Measurements from ENCODE around the gene BCL2A1. TPM values are rescaled to one million over a fixed set of nuclear protein-coding genes. Genes with fewer than 3 reads are reported as not detected.

BCL2A1 gene
- total and polyA plus RNA-seq, 2 experiments from 2014 or later: 0.18 TPM; not detected in 1

- DNase-seq (ENCODE audit: low read depth in 1 of 2, low spot score in 1 of 2): no peak
- no peaks in the 10 kb centered on the region for H3K36me3 ChIP-seq
- no peak overlapping the region for H3K27ac ChIP-seq
- no peaks in the 10 kb centered on the region for H3K9me3 ChIP-seq (ENCODE audit: low read depth)
- no peaks in the 10 kb centered on the region for H3K4me1 ChIP-seq (ENCODE audit: low read depth)
- H3K27me3 ChIP-seq: no peaks in the 10 kb centered on the region
- H3K4me3 ChIP-seq: no peak overlapping the region
- TF ChIP-seq, protein P1, sequence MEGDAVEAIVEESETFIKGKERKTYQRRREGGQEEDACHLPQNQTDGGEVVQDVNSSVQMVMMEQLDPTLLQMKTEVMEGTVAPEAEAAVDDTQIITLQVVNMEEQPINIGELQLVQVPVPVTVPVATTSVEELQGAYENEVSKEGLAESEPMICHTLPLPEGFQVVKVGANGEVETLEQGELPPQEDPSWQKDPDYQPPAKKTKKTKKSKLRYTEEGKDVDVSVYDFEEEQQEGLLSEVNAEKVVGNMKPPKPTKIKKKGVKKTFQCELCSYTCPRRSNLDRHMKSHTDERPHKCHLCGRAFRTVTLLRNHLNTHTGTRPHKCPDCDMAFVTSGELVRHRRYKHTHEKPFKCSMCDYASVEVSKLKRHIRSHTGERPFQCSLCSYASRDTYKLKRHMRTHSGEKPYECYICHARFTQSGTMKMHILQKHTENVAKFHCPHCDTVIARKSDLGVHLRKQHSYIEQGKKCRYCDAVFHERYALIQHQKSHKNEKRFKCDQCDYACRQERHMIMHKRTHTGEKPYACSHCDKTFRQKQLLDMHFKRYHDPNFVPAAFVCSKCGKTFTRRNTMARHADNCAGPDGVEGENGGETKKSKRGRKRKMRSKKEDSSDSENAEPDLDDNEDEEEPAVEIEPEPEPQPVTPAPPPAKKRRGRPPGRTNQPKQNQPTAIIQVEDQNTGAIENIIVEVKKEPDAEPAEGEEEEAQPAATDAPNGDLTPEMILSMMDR (IDR thresholded peaks at IDR 0.05; ENCODE audit: low read depth, low read length): no peak
Observed at GRCh38 chr15:79952329-79952728, 18.7 kb downstream of the BCL2A1 start.

DNA sequence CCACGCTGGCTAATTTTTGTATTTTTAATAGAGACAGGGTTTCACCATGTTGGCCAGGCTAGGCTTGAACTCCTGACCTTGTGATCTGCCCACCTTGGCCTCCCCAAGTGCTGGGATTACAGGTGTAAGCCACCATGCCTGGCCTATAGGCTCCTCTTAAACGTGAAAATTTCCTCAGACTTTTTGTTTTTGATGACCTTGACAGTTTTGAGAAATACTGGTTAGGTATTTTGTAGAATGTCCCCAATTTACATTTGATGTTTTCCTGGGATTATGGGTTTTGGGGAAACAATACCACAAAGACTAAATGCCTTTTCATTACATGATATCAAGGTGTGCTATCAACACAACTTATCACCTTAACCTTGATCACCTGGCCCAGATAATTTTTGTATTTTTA is 20.7 kb downstream of the BCL2A1 start:
- H3K4me3 ChIP-seq: no peak overlapping the region
- no peaks in the 10 kb centered on the region for H3K27me3 ChIP-seq
- no peak overlapping the region for H3K27ac ChIP-seq
- no peak for DNase-seq (ENCODE audit: low read depth in 1 of 2, low spot score in 1 of 2)
- H3K4me1 ChIP-seq (ENCODE audit: low read depth): no peaks in the 10 kb centered on the region
- H3K36me3 ChIP-seq: no peaks in the 10 kb centered on the region
- no peaks in the 10 kb centered on the region for H3K9me3 ChIP-seq (ENCODE audit: low read depth)
- TF ChIP-seq, protein P1 (IDR thresholded peaks at IDR 0.05; ENCODE audit: low read depth, low read length): no peak

- TF ChIP-seq, protein P1 (IDR thresholded peaks at IDR 0.05; ENCODE audit: low read depth, low read length): no peak
- Histone ChIP-seq H3K36me3 (no peaks in the 10 kb centered on the region), H3K4me3 (no peak overlapping the region), H3K27me3 (no peaks in the 10 kb centered on the region), H3K27ac (no peak overlapping the region), H3K9me3 (ENCODE audit: low read depth) (no peaks in the 10 kb centered on the region), H3K4me1 (ENCODE audit: low read depth) (no peaks in the 10 kb centered on the region)
- no peak for DNase-seq (ENCODE audit: low read depth in 1 of 2, low spot score in 1 of 2)
Observed at GRCh38 chr15:79948761-79949160, 22.2 kb downstream of the BCL2A1 start.

- H3K4me1 ChIP-seq (ENCODE audit: low read depth): no peaks in the 10 kb centered on the region
- H3K9me3 ChIP-seq (ENCODE audit: low read depth): no peaks in the 10 kb centered on the region
- TF ChIP-seq, protein P1 (IDR thresholded peaks at IDR 0.05; ENCODE audit: low read depth, low read length): no peak
- no peaks in the 10 kb centered on the region for H3K27me3 ChIP-seq
- H3K4me3 ChIP-seq: no peak overlapping the region
- H3K36me3 ChIP-seq: no peaks in the 10 kb centered on the region
- no peak overlapping the region for H3K27ac ChIP-seq
- no peak for DNase-seq (ENCODE audit: low read depth in 1 of 2, low spot score in 1 of 2)
Observed at GRCh38 chr15:79948095-79948695, 22.8 kb downstream of the BCL2A1 start.

DNA sequence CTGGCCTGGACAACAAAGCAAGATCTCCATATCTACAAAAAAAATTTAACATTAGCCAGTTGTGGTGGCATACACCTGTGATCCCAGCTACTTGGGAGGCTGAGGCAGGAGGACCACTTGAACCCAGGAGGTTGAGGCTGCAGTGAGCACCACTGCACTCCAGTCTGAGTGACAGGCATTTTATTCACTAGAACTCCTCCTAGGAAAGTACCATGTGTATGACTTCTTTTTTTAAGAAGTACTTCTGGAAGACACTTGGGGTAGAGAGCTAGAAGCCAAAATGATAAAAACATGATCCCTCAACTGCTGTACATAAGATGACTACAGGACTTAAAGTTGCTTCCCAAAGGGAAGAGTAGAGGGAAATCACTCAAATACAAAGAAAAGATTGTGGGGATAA is 24.0 kb downstream of the BCL2A1 start:
- Histone ChIP-seq H3K4me3 (no peak overlapping the region), H3K27ac (no peak overlapping the region), H3K27me3 (no peaks in the 10 kb centered on the region), H3K4me1 (ENCODE audit: low read depth) (no peaks in the 10 kb centered on the region), H3K9me3 (ENCODE audit: low read depth) (no peaks in the 10 kb centered on the region), H3K36me3 (no peaks in the 10 kb centered on the region)
- no peak for DNase-seq (ENCODE audit: low read depth in 1 of 2, low spot score in 1 of 2)
- TF ChIP-seq, protein P1 (IDR thresholded peaks at IDR 0.05; ENCODE audit: low read depth, low read length): no peak

Data from cardiac muscle cell (in vitro differentiated cells and primary cell).